ENCODE measurements around the gene HSPB1.
"Not testable (repeated sequence)": the region's sequence is repeated elsewhere in the genome, so short reads cannot be mapped to it uniquely, and the experiment has no call there.

HSPB1 gene

GRCh38 chr7:76335417-76335816, 32.9 kb downstream of the HSPB1 start:
- not testable (repeated sequence) for DNase-seq

GRCh38 chr7:76336094-76336493, 33.6 kb downstream of the HSPB1 start:
- DNase-seq = no peak

- DNase-seq = no peak
Measured at GRCh38 chr7:76337147-76337546, 34.7 kb downstream of the HSPB1 start.

- no peak for DNase-seq
Measured at GRCh38 chr7:76338298-76339084, 36.0 kb downstream of the HSPB1 start.

- DNase-seq = no peak
Measured at GRCh38 chr7:76340617-76341131, 38.2 kb downstream of the HSPB1 start.

- DNase-seq = no peak
Measured at GRCh38 chr7:76342222-76342621, 39.7 kb downstream of the HSPB1 start.

- DNase-seq = no peak
Measured at GRCh38 chr7:76343294-76343930, 40.9 kb downstream of the HSPB1 start.

GRCh38 chr7:76343931-76344321, 41.5 kb downstream of the HSPB1 start:
- no peak for DNase-seq

GRCh38 chr7:76346097-76346496, 43.6 kb downstream of the HSPB1 start:
- DNase-seq = no peak

GRCh38 chr7:76346778-76347177, 44.3 kb downstream of the HSPB1 start:
- no peak for DNase-seq

- DNase-seq = no peak
Measured at GRCh38 chr7:76347710-76348109, 45.2 kb downstream of the HSPB1 start.

- no peak for DNase-seq
Measured at GRCh38 chr7:76349313-76349885, 46.9 kb downstream of the HSPB1 start.

- DNase-seq = no peak
Measured at GRCh38 chr7:76351372-76351771, 48.9 kb downstream of the HSPB1 start.

- no peak for DNase-seq
Measured at GRCh38 chr7:76352193-76352592, 49.7 kb downstream of the HSPB1 start.

GRCh38 chr7:76353744-76354143, 51.3 kb downstream of the HSPB1 start:
- DNase-seq = no peak
